AG09309 (cell line): ENCODE measurements around the gene LRRN1.
"Not testable (repeated sequence)": the region's sequence is repeated elsewhere in the genome, so short reads cannot be mapped to it uniquely, and the experiment has no call there.

Source experiments
- DNase-seq: peaks from one replicate; pipeline ENCODE4 v3.0.0-alpha.2; 2010; ENCODE audit warnings: low read depth
- H3K4me3 ChIP-seq: 2 replicates; pipeline ENCODE4 v1.5.1; 2011; ENCODE audit warnings: mild to moderate bottlenecking, low read depth, low read length, moderate library complexity; ENCODE audit not compliant: control insufficient read depth
- TF ChIP-seq, protein P1 (sequence below): IDR thresholded peaks from 2 replicates; pipeline ENCODE4 v1.5.1; 2011; ENCODE audit warnings: mild to moderate bottlenecking, low read depth, low read length, inconsistent platforms; ENCODE audit not compliant: insufficient read depth, control insufficient read depth; ENCODE audit errors: missing control alignments

LRRN1 gene

DNA sequence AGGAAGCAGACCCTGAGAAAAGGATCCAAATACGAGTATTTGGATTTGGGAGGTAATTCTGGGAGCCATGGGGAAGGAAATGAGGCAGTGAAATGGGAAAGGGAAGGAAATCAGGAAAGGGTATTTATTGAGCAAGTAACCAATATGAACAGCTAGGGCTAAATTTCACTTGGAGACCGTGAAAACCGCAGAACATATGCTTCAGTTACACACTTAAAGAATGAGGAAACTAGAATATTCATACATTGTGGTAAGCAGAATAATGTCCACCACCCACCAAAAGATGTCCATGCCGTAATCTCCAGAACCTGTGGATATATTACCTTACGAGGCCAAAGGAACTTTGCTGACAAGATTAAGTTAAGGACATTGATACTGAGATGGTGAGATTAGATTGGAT lies 63.3 kb downstream of the LRRN1 start:
- H3K4me3 ChIP-seq, result no peak overlapping the region
- no peak for DNase-seq
- TF ChIP-seq, protein P1, sequence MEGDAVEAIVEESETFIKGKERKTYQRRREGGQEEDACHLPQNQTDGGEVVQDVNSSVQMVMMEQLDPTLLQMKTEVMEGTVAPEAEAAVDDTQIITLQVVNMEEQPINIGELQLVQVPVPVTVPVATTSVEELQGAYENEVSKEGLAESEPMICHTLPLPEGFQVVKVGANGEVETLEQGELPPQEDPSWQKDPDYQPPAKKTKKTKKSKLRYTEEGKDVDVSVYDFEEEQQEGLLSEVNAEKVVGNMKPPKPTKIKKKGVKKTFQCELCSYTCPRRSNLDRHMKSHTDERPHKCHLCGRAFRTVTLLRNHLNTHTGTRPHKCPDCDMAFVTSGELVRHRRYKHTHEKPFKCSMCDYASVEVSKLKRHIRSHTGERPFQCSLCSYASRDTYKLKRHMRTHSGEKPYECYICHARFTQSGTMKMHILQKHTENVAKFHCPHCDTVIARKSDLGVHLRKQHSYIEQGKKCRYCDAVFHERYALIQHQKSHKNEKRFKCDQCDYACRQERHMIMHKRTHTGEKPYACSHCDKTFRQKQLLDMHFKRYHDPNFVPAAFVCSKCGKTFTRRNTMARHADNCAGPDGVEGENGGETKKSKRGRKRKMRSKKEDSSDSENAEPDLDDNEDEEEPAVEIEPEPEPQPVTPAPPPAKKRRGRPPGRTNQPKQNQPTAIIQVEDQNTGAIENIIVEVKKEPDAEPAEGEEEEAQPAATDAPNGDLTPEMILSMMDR, result no peak

DNA sequence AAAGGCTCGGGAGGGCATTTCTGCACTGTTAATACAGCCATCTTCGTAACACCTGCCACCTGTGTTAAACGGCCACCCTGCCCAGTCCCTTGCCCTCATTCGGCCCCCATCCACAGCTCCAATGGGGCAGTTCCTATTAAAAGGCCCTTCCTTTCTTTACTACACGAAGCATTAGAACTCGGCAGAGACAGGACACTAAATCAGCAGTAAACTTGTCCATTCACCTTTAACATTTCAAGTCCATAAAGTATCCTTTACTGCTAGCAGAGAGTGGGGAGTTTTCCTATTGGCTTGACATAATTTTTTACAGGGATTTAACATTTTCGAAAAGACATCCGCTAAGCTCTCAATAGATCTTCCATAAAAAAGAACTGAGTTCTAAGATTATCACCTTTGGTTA lies 76.3 kb downstream of the LRRN1 start:
- H3K4me3 ChIP-seq, result no peak overlapping the region
- TF ChIP-seq, protein P1, result no peak
- DNase-seq, result no peak

DNA sequence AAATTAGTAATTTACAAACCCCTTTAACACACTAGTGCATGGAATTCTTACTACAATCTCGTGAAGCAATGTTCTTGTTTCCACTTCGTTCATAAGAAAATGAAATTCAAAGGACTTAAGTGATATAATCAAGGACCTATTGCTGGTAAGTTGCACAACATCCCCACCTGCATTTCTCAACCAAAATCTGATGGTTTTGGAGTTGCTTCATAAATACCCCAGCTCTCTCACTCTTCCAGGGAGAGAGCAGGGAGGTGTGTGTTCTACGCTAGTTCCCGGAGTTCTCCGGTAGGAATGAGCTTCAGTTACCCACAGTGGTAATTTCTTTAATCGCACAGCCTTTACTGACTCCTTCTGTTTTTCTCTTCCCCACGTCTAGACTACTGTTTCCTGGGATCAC lies 81.8 kb downstream of the LRRN1 start:
- H3K4me3 ChIP-seq, result no peak overlapping the region
- TF ChIP-seq, protein P1, result no peak
- DNase-seq, result no peak

DNA sequence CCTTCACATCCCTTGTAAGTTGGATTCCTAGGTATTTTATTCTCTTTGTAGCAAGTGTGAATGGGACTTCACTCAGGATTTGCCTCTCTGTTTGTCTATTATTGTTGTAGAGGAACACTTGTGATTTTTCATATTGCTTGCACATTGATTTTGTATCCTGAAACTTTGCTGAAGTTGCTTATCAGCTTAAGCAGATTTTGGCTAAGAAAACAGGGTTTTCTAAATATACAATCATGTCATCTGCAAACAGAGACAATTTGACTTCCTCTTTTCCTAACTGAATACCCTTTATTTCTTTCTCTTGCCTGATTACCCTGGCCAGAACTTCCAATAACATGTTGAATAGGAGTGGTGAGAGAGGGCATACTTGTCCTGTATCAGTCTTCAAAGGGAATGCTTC lies 88.1 kb downstream of the LRRN1 start:
- H3K4me3 ChIP-seq, DNase-seq: not testable (repeated sequence)

DNA sequence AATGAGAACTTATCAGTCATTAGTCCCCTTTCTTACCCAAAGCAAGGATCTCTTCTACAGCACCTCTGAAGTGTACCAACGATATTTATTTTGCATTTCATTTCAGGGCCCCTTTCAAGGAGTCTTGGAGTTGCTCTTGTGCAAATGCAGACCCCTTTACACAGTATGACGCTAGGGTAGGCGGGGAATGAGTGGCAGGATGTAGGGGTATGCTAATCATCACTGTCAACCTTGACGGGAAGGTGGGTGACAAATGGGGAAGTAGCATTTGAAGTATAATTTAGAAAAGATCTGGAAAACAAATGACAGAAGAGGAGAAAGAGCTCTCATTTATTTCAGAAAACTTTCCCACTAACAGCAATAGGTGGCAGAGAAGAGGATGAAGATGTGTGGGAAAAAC lies 94.4 kb downstream of the LRRN1 start:
- DNase-seq, result no peak
- TF ChIP-seq, protein P1, result no peak
- no peak overlapping the region for H3K4me3 ChIP-seq
